RPMI7951 (cell line): ENCODE measurements around the gene ZNF679. TPM values are rescaled to one million over a fixed set of nuclear protein-coding genes. Genes with fewer than 3 reads are reported as not detected.
"Not testable (repeated sequence)": the region's sequence is repeated elsewhere in the genome, so short reads cannot be mapped to it uniquely, and the experiment has no call there.

Source experiments
- DNase-seq: peaks from one replicate; pipeline ENCODE4 v3.0.0-alpha.2; 2012; ENCODE audit warnings: low read depth
- total RNA-seq: library from RNA; depleted of rRNA; stranded (reverse); fragments of >200 nt; shearing (Covaris generic); gene quantifications from 2 replicates; pipeline ENCODE4 v1.2.3, GENCODE V29; 2014; rRNA removed

Gene ZNF679
- total RNA-seq = not detected in 2 replicates

DNA sequence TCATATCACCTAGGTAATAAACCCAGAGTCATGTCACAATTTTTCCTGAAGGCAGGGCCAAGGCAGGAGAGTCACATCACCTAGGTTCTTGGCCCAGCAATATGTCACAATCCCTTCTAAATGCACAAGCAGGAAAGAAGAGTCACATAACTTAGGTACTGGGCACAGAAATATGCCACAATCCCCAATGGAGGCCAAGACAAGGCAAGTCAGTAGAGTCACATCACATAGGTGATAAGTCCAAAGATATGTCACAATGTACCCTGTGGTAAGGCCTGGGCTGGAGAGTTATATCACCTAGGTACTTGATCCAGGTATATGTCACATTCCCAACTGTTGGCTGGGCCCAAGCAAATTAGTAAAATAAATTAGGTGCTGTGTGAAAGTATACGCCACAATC, at the start of gene ZNF679:
Gene ZNF679 (plus strand): TSS at position 301 of the 400 bp plus-strand sequence. CDS start 20,644 bp downstream, outside the sequence.
- not testable (repeated sequence) for DNase-seq

DNA sequence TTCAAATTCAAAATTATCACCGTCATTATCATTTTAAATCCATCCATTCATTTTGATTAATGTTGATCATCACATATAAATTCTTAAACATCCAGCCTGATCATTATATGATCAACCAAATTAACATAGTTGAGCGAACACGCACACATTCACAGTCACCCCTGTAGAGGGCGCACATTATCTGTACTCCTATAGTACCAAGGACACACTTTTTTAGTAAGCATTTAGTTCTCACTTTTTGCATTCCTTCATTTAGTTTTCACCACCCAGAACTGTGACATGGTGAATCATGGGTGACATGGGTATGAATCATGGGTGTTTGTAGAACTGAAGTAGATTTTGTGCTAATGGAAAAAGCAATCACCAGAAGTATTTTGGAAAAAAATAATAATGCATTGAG, 47.3 kb upstream of the ZNF679 start:
- DNase-seq = peak; percentile 9

DNA sequence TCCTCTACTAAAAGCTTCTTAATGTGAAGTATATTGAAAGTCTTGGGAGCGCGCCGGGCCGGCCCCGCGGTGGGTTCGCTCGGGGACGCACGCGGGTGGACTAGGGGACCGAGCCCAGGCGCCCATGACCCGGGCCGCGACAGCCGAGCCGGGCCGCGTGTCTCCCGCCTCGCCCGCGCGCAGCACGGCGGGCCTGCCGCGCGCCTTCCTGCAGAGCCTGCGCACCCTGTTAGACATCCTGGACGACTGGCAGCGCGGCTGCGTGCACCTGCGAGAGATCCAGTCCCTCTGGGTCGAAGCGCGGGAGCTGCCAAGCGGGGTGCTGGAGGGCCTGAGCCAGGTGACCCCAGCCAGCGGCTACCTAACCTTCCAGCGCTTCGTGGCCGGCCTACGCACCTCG, 46.7 kb upstream of the ZNF679 start:
- no peak for DNase-seq

DNA sequence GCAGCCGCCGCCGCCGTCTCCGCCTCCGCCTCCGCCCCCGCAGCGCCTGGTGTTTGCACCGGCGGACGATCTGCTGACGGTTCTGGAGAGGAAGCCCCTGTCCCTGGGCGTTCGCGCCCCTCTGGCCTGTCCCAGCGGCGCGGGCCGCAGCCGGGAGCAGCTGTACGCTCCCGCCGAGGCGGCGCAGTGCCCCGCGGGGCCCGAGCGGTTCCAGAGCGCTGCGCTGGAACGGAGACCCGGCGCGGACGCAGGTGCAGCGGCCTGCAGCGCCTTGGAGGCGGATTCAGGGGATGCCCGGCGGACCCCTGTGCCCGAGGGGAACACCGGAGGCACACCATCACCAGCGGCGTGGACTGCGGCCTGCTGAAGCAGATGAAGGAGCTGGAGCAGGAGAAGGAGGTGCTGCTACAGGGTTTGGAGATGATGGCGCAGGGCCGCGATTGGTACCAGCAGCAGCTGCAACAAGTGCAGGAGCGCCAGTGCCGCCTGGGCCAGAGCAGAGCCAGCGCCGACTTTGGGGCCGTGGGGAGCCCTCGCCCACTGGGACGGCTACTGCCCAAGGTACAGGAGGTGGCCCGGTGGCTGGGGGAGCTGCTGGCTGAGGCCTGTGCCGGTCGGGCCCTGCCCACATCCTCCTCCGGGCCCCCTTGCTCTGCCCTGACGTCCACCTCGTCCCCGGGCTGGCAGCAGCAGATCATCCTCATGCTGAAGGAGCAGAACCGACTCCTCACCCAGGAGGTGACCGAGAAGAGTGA, 46.1 kb upstream of the ZNF679 start:
- DNase-seq = no peak

- no peak for DNase-seq
Measured at GRCh38 chr7:64183126-64183742, 45.0 kb upstream of the ZNF679 start.

DNA sequence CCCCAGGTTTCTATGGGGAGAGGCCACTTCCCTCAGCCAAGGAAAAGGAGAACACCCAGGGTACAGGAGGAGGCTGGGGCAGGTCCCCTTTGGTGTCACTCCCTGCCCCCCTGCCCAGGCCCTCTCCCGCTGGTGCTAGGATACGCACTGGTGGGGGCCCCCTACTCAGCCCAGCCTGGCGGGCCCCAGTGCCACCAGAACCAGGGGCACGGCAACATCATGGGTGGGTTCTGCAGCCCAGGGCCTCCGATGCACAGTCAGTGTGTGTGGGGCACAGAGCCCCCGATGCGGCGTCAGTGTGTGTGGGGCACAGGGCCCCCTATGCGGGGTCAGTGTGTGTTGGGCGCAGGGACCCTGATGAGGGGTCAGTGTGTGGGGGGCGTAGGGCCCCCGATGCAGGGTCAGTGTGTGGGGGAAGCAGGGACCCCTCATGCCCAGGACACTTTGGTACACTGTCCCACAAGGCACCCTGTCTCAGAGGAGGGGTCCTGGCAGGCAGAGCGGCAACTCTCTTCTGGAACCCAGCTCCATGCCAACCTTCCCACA, 44.4 kb upstream of the ZNF679 start:
- DNase-seq = no peak

GRCh38 chr7:64184376-64184775, 43.9 kb upstream of the ZNF679 start:
- DNase-seq = no peak

GRCh38 chr7:64187408-64187807, 40.9 kb upstream of the ZNF679 start:
- DNase-seq = no peak

DNA sequence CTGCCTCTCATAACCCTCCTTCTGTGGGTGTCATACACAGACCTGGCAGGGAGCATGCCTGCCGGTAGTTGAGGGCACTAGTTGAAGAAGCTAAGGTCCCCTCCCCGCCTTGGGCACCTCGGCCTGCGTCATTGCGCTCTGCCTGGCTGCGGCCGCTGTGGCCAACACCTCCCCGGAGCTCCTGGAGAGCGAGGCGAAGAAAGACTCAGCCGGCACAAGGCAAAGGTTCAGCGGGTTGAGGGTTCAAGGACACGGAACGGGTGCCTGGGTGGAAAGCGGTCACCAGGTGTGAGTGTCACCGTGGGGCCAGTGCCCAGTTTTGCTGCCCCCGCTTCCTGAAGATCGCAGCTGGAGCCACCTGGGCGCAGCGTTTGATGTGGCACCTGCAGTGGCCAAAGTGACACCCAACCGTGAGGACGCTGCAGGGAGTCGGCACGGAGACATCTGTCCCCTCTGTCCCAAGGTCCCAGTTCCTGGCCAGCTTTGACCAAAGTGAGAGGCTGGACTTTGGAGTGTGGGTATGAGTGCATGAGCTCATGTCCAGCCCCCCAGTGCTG, 36.0 kb upstream of the ZNF679 start:
- DNase-seq = no peak

DNA sequence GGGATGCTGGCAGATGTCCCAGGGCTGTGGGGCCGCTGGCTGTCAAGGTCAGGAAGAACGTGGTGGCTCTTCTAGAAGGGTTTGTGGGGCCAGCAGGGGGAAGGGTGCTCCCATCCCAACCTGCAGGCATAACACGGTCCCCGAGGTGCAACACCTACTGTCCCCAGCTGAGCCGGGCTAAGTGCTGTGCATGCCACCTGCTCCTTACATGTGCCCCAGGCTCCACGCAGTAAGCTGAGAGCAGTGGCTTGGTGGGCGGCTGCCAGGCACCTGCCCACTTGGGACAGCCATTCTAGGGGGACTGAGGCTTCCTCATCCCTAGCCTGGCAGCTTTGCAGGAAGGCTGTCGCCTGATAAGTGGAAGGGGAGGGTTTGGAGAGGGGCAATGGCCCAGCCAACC, 35.5 kb upstream of the ZNF679 start:
- DNase-seq = no peak

DNA sequence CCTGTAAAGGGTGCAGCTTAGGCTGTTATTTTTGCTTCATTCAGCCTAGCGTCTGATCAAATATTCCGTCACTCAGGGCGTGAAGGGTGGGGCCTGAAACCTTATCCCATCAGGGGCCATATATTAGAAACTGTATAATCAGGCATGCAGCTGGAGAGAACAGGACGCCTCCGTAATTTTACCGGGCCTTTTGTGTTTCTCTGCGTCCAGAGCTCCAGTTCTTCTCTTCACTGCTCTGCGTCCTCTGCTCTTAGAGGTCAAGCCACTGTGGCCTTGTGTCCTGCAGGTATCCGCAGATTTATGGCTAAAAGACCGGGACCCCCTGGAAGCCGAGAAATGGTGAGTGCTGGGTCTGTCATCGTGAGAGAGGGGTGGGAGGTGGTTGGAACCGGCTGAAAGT, 21.4 kb upstream of the ZNF679 start, which contains the start of gene ZNF735:
Gene ZNF735 (plus strand): TSS at position 301 of the 400 bp plus-strand sequence. CDS start 0 bp downstream, at position 301.
- no peak for DNase-seq

GRCh38 chr7:64219710-64220298, 8.5 kb upstream of the ZNF679 start:
- not testable (repeated sequence) for DNase-seq

- no peak for DNase-seq
Measured at GRCh38 chr7:64223366-64223765, 4.9 kb upstream of the ZNF679 start.

- DNase-seq = no peak
Measured at GRCh38 chr7:64266341-64266919, 38.2 kb downstream of the ZNF679 start.

DNA sequence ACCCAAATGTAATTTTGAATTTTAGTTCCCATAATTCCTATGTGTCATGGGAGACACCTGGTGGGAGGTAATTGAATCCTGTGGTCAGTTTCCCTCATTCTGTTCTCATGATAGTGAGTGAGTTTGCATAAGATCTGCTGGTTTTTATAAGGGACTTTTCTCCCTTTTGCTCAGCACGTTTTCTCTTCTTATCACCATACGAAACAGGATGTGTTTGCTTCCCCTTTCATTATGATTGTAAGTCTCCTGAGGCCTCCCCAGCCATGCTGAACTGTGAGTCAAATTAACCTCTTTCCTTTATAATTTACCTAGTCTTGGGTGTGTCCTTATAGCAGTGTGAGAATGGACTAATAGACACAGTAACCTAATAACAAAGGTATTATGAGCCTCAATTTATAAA, 49.4 kb downstream of the ZNF679 start:
- DNase-seq = no peak

DNA sequence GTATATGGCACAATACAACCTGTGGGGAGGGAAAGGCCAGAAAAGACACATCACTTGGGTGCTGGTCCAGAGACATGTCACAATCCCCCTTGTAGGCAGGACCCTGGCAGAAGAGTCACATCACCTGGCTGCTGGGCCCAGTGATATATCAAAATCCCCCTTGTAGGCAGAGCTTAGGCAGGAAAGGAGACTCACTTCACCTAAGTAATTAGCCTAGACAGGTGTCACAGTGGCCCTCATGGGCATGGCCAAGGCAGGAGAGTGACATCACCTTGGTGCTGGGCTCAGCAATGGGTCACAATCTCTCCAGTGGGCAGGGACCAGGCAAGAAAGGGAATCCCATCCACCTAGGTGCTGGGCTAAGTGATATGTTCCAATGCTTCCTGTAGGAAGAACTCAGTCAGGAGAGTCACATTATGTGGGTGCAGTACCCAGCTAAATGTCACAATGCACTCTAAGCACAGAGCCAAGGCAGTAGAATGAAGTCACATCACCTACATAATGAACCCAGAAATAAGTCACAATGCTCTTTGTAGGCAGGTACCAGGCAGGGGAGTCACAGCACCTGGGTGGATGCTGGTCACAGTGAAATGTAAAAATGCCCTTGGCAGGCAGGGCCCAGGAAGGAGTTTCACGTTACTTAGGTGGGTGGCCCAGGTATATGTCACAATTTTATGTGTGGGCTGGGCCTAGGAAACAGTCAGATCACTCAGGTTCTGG, 66.6 kb downstream of the ZNF679 start:
- DNase-seq = no peak

DNA sequence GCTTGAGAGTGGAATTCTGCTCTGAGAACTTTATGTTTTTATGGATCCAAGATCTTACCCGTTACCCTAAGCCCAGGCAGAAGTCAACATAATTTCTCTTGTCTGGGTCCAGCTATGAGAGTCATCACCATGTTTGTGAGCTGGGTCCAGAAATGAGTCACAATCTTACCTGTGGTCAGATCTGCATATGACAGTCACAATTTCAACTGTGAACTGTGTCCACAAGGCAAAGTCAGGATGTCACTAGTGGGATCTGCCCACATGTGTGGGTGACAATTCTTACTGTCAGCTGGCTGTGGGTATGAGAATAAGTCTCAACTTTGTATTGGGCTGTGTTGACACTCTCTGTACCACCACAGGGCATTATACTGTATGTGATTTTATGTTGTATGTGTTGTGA, 69.1 kb downstream of the ZNF679 start:
- not testable (repeated sequence) for DNase-seq

DNA sequence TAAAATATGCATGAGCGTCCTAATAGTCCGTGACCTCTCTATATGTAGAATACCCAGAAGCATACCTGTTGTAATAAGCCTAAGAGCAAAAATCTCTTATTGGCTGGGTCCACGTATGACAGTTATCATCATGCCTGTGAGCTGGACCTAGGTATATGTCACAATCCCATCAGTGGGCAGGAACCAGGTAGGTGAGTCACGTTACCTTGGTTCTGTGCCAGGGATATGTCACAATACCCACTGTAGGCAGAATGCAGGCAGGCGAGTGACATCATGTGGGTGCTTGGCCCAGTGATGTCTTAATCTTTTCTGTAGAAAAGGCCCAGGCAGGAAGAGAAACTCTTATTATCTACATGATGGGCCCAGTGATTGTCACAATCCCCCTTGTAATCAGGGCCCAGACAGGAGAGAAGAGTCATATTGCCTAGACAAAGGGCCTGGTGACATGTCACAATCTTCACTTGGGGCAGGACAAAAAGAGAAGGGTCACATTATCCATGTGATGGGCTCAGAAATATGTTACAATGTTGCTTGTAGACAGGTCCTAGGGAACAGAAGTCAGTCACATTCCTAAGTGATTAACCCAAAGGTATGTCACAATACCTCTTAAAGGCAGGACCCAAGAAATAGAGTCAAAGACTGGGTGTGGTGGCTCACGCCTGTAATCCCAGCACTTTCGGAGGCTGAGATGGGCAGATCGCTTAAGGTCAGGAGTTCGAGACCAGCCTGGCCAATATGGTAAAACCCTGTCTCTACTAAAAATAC, 72.5 kb downstream of the ZNF679 start:
- no peak for DNase-seq

DNA sequence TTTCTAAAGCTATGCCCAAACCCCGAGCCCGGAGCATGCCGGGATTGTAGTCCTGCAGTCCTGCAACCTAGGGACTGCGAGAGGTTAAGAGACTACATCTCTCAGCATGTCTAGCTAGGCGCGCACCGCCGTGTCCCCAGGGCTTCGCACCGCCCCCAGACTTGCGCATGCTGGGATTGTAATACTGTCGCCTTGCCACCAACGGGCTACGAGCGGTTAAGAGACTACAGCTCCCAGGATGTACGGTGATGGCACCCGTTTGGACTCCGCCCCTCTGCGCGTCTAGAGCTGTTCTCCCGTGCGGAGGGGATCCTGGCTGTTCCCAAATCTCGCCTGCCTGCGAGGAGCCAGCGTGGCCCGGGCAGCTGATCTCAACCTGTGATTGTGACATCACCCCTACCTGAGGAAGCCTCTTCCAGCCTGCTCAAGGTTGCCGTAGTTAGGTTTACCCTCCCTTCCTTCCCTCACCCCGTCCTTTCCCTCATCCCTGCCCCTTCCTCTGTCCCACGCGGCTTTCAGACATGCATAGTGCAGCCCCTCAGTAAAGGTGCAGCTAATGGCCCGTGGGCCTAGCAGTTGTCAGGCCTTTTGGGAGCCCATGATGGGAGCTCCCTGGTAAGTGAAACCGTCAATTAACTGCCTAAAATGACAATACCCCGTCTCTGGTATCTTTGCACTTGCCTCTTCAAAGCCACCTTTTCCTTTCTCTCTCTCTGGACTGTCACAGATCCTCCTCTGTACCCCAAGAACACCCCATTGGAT, 79.2 kb downstream of the ZNF679 start:
- peak; percentile 86 for DNase-seq

DNA sequence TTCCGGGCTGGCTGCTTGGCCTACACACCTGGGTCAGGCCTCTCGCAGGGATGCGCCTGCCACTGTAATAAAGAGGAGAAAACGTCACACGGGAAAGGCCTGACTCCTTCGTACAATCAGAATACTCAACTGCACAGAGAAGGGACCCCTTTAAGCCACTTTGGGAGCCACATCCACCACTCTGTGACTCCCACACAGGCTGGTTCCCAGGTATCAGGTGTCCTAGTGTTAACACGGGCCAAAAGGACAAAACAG, 79.7 kb downstream of the ZNF679 start:
- no peak for DNase-seq
